GM12874 (cell line): ENCODE measurements around the gene XYLT1.

ENCODE experiments used
- TF ChIP-seq, protein P1 (sequence below): IDR thresholded peaks from 2 replicates; pipeline ENCODE4 v1.5.1; 2011; ENCODE audit warnings: low read depth, mild to moderate bottlenecking, control low read depth, low read length, moderate library complexity; ENCODE audit not compliant: insufficient read depth

Gene XYLT1

DNA sequence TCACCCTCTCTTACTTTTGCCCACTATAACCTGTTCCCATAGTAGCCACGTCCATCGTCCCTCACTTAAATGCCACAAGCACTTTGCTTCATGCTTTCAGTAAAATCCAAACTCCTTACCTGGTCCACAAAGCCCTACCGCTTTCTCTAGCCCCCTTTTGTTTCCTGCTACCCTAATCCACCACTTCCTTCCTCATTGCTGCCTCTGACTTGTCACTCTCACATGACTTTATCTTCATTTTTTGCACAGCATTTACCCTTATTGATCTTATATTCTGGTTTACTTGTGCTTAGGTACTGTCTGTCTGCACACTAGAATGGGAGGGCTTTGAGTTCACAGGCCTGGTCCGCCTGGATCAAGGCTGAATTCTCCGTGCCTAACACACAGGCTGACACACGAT lies 340.0 kb downstream of the XYLT1 start:
- TF ChIP-seq, protein P1, sequence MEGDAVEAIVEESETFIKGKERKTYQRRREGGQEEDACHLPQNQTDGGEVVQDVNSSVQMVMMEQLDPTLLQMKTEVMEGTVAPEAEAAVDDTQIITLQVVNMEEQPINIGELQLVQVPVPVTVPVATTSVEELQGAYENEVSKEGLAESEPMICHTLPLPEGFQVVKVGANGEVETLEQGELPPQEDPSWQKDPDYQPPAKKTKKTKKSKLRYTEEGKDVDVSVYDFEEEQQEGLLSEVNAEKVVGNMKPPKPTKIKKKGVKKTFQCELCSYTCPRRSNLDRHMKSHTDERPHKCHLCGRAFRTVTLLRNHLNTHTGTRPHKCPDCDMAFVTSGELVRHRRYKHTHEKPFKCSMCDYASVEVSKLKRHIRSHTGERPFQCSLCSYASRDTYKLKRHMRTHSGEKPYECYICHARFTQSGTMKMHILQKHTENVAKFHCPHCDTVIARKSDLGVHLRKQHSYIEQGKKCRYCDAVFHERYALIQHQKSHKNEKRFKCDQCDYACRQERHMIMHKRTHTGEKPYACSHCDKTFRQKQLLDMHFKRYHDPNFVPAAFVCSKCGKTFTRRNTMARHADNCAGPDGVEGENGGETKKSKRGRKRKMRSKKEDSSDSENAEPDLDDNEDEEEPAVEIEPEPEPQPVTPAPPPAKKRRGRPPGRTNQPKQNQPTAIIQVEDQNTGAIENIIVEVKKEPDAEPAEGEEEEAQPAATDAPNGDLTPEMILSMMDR: no peak

GRCh38 chr16:17129971-17130370 lies 340.8 kb downstream of the XYLT1 start:
- TF ChIP-seq, protein P1: no peak

- TF ChIP-seq, protein P1: no peak
Measured at GRCh38 chr16:17128791-17129190, 342.0 kb downstream of the XYLT1 start.

- TF ChIP-seq, protein P1: no peak
Measured at GRCh38 chr16:17126156-17126555, 344.6 kb downstream of the XYLT1 start.

GRCh38 chr16:17125671-17126070 lies 345.1 kb downstream of the XYLT1 start:
- TF ChIP-seq, protein P1: no peak

DNA sequence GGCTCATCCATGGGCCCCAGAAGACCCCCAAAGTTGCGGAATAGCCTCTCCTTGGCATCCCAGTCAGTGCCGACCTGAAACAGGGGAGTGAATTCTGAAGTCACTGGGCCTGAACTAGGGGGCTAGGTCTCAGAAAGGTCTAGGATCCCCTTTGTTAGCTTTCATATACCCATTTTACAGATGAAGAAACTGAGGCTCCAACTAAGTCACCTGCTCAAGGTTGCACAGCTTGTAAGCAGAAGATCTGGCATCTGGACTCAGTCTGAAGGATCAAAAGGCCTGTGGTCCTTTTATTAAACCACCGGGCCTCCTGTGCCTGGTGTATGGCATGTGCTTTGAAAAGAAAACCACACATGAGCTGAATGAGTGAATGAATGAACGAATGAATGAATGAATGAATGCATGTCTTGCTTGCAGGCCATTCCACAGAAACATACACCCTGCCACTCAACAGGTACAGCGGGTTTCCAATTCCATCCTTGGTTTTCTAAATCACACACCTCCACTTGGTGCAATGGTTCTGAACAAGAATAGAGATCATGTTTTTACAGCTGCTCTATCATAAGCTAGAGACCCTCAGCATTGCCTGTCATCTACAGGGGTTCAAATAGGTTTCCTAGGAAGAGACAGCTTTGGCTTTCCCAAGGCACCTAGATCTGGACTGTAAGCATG lies 352.7 kb downstream of the XYLT1 start:
- TF ChIP-seq, protein P1: no peak

DNA sequence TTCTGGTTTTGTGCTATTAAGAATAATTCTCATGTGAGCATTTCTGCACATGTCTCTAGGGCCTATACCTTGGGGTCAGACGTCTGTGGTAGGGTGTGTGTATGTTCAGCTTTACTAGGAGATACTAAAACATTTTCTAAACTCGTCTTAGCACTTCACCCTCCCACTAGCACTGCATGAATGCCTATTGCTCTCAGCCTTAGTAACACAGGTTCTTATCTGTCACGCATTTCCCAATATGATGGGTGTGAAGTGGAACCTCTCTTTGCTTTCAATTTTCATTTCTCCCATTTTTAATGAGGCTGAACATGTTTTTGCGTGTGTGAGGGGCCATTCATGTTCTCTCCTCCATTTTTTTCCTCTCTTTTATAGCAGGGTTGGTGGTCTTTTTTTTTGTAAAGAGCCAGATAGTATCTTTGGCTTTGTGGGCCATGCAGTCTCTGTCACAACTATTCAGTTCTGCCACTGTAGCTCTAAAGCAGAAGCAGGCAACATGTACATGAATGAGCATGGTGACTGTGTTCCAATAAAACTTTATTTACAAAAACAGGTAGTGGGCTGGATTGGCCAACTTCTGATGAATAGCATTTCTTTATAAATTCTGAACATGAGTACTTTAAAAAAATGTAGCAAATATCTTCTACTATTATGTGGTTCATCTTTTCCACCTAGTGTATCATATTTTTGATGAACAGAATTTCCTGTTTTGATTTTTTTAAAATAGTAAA lies 354.0 kb downstream of the XYLT1 start:
- TF ChIP-seq, protein P1: no peak
